H9 (cell line): Measurements from ENCODE around the gene KIF27. TPM values are rescaled to one million over a fixed set of nuclear protein-coding genes. Genes with fewer than 3 reads are reported as not detected.

Experiments
- DNase-seq: peaks from one replicate; pipeline ENCODE4 v3.0.0-alpha.2; 2017
- H2AFZ ChIP-seq: one replicate; pipeline ENCODE4 v1.6.1; 2013; ENCODE audit warnings: mild to moderate bottlenecking, low read length, control low read depth, moderate library complexity
- H2AK5ac ChIP-seq: 2 replicates; pipeline ENCODE4 v1.6.1; 2013; ENCODE audit warnings: low read length, control low read depth, mixed read lengths; ENCODE audit not compliant: insufficient read length
- H2BK120ac ChIP-seq: one replicate; pipeline ENCODE4 v1.6.1; 2013; ENCODE audit warnings: low read depth, mild to moderate bottlenecking, low read length, control low read depth, inconsistent platforms; ENCODE audit not compliant: poor library complexity, severe bottlenecking
- H2BK12ac ChIP-seq: 2 replicates; pipeline ENCODE4 v1.6.1; 2013; ENCODE audit warnings: low read length, control low read depth, mixed read lengths, low read depth; ENCODE audit not compliant: insufficient read length
- H2BK15ac ChIP-seq: 2 replicates; pipeline ENCODE4 v1.6.1; 2013; ENCODE audit warnings: low read depth, low read length, control low read depth
- H2BK20ac ChIP-seq: one replicate; pipeline ENCODE4 v1.6.1; 2013; ENCODE audit warnings: low read depth, mild to moderate bottlenecking, low read length, control low read depth, inconsistent platforms; ENCODE audit not compliant: poor library complexity, severe bottlenecking
- H2BK5ac ChIP-seq: 2 replicates; pipeline ENCODE4 v1.6.1; 2013; ENCODE audit warnings: low read length, control low read depth, mixed read lengths; ENCODE audit not compliant: insufficient read length
- H3K14ac ChIP-seq: 2 replicates; pipeline ENCODE4 v1.6.1; 2013; ENCODE audit warnings: low read length, control low read depth; ENCODE audit not compliant: insufficient read depth
- H3K18ac ChIP-seq: 2 replicates; pipeline ENCODE4 v1.6.1; 2013; ENCODE audit warnings: low read depth, mild to moderate bottlenecking, mixed read lengths, low read length, control low read depth; ENCODE audit not compliant: insufficient read length
- H3K23ac ChIP-seq: 2 replicates; pipeline ENCODE4 v1.6.1; 2013; ENCODE audit warnings: low read length, control low read depth, mixed read lengths, low read depth; ENCODE audit not compliant: insufficient read length
- H3K23me2 ChIP-seq: 2 replicates; pipeline ENCODE4 v1.6.1; 2013; ENCODE audit warnings: low read depth, mild to moderate bottlenecking, mixed read lengths, low read length, control low read depth; ENCODE audit not compliant: insufficient read length, poor library complexity, severe bottlenecking
- H3K27ac ChIP-seq: 2 replicates; pipeline ENCODE4 v1.5.1; 2013; ENCODE audit warnings: low read length, control low read depth, mixed read lengths, low read depth; ENCODE audit not compliant: insufficient read length
- H3K27me3 ChIP-seq: 2 replicates; pipeline ENCODE4 v1.6.1; 2013; ENCODE audit warnings: low read length, control low read depth, inconsistent platforms; ENCODE audit not compliant: insufficient read depth
- H3K4ac ChIP-seq: 2 replicates; pipeline ENCODE4 v1.6.1; 2013; ENCODE audit warnings: low read depth, mild to moderate bottlenecking, control low read depth, inconsistent platforms, low read length, moderate library complexity
- H3K4me1 ChIP-seq: 2 replicates; pipeline ENCODE4 v1.6.1; 2013; ENCODE audit warnings: low read length, control low read depth, inconsistent platforms; ENCODE audit not compliant: insufficient read depth
- H3K4me2 ChIP-seq: 2 replicates; pipeline ENCODE4 v1.6.1; 2013; ENCODE audit warnings: low read length, control low read depth, mixed read lengths; ENCODE audit not compliant: insufficient read length, insufficient read depth
- H3K56ac ChIP-seq: 2 replicates; pipeline ENCODE4 v1.6.1; 2013; ENCODE audit warnings: low read depth, mild to moderate bottlenecking, mixed read lengths, low read length, control low read depth; ENCODE audit not compliant: insufficient read length
- H3K79me1 ChIP-seq: 2 replicates; pipeline ENCODE4 v1.6.1; 2013; ENCODE audit warnings: low read depth, mild to moderate bottlenecking, moderate library complexity, low read length, control low read depth, inconsistent platforms; ENCODE audit not compliant: insufficient read depth, poor library complexity, severe bottlenecking
- H3K79me2 ChIP-seq: 2 replicates; pipeline ENCODE4 v1.6.1; 2013; ENCODE audit warnings: low read length, control low read depth, inconsistent platforms; ENCODE audit not compliant: insufficient read depth
- H3K9ac ChIP-seq: 2 replicates; pipeline ENCODE4 v1.6.1; 2013; ENCODE audit warnings: low read length, control low read depth, mixed read lengths; ENCODE audit not compliant: insufficient read length; ENCODE audit errors: extremely low read depth
- H3K9me3 ChIP-seq: one replicate; pipeline ENCODE4 v1.6.1; 2013; ENCODE audit warnings: low read depth, low read length, inconsistent platforms; ENCODE audit not compliant: control insufficient read depth
- H3T11ph ChIP-seq: one replicate; pipeline ENCODE4 v1.6.1; 2013; ENCODE audit warnings: mild to moderate bottlenecking, low read length, control low read depth, inconsistent platforms
- H4K20me1 ChIP-seq: one replicate; pipeline ENCODE4 v1.6.1; 2013; ENCODE audit not compliant: control insufficient read depth, insufficient read length, insufficient read depth
- H4K5ac ChIP-seq: 2 replicates; pipeline ENCODE4 v1.6.1; 2013; ENCODE audit warnings: low read depth, mild to moderate bottlenecking, mixed read lengths, low read length, control low read depth; ENCODE audit not compliant: insufficient read length
- H4K8ac ChIP-seq: replicated peaks from 2 replicates; pipeline ENCODE4 v1.6.1; 2013; ENCODE audit warnings: low read length, control low read depth, mixed read lengths, low read depth; ENCODE audit not compliant: insufficient read length
- H4K91ac ChIP-seq: 2 replicates; pipeline ENCODE4 v1.6.1; 2013; ENCODE audit warnings: low read depth, mild to moderate bottlenecking, moderate library complexity, mixed read lengths, low read length, control low read depth; ENCODE audit not compliant: insufficient read length
- H3K27ac Mint-ChIP-seq, 3 experiments: 2 replicates in 2 of 3; 3 replicates in 1 of 3; pipeline ENCODE4 v1.8.0; 2020 to 2021; ENCODE audit warnings: mixed read lengths in 3 of 3, mild to moderate bottlenecking in 1 of 3, moderate library complexity in 1 of 3
- H3K27me3 Mint-ChIP-seq: 2 replicates; pipeline ENCODE4 v1.8.0; 2021; ENCODE audit warnings: low read depth, mild to moderate bottlenecking, moderate library complexity, mixed read lengths
- H3K36me3 Mint-ChIP-seq, 3 experiments: 2 replicates in 2 of 3; 3 replicates in 1 of 3; pipeline ENCODE4 v1.8.0; 2020 to 2021; ENCODE audit warnings: low read depth in 3 of 3, mixed read lengths in 3 of 3; ENCODE audit not compliant: insufficient read depth in 1 of 3
- H3K4me1 Mint-ChIP-seq, 2 experiments: 2 replicates each; pipeline ENCODE4 v1.8.0; 2020; ENCODE audit warnings: mixed read lengths in 2 of 2
- H3K4me3 Mint-ChIP-seq, 2 experiments: 2 replicates in 1 of 2; 3 replicates in 1 of 2; pipeline ENCODE4 v1.8.0; 2020 to 2021; ENCODE audit warnings: mild to moderate bottlenecking in 2 of 2, mixed read lengths in 2 of 2, moderate library complexity in 1 of 2
- H3K9me3 Mint-ChIP-seq, 2 experiments: 2 replicates in 1 of 2; 3 replicates in 1 of 2; pipeline ENCODE4 v1.8.0; 2020; ENCODE audit warnings: mild to moderate bottlenecking in 2 of 2, mixed read lengths in 2 of 2, moderate library complexity in 1 of 2
- WGBS: extraction: QIAGEN DNeasy Blood & Tissue Kit; methylation state at CpG from one replicate; pipeline ENCODE4 v1.1.7; 2013; ENCODE audit warnings: missing lambda C conversion rate, low lambda C conversion rate, mixed read lengths; ENCODE audit not compliant: insufficient read length; ENCODE audit errors: extremely low coverage; 5-methylcytosine and 5-hydroxymethylcytosine counted together
- total RNA-seq: library from RNA; stranded (reverse); gene quantifications from 2 replicates; pipeline ENCODE4 v1.2.1, GENCODE V29; 2021
- TF ChIP-seq, protein P1 (sequence below): fragments of 200-600 bp; sonication (generic); conservative IDR thresholded peaks from 3 replicates; pipeline ENCODE4 v1.8.0; 2021; ENCODE audit warnings: antibody characterized with exemption, mild to moderate bottlenecking

Gene KIF27
- total RNA-seq, 1 experiment from 2014 or later: 2.9 TPM

- Histone ChIP-seq H2BK120ac (no peak overlapping the region), H3K18ac (no peak overlapping the region), H3K23ac (no peak overlapping the region), H3K27me3 (no peaks in the 10 kb centered on the region), H3K23me2 (no peaks in the 10 kb centered on the region), H3K56ac (no peak overlapping the region), H2AK5ac (no peak overlapping the region), H2BK12ac (no peak overlapping the region), H4K91ac (no peak overlapping the region), H2BK20ac (no peak overlapping the region), H3K79me1 (peaks cover 3% of the 10 kb centered on the region), H4K8ac (no peak overlapping the region), H4K20me1 (no peaks in the 10 kb centered on the region), H3K4me2 (no peak overlapping the region), H4K5ac (no peak overlapping the region), H3K4ac (no peak overlapping the region), H3K79me2 (no peaks in the 10 kb centered on the region), H2AFZ (no peak overlapping the region), H3K27ac (no peak overlapping the region), H2BK15ac (no peak overlapping the region), H3T11ph (no peak overlapping the region), H3K9me3 (no peaks in the 10 kb centered on the region), H2BK5ac (no peak overlapping the region), H3K4me1 (no peaks in the 10 kb centered on the region), H3K9ac (no peak overlapping the region), H3K14ac (no peak overlapping the region)
- H3K4me3 Mint-ChIP-seq: no peak overlapping the region
- no peaks in the 10 kb centered on the region for H3K9me3 Mint-ChIP-seq
- TF ChIP-seq, protein P1, sequence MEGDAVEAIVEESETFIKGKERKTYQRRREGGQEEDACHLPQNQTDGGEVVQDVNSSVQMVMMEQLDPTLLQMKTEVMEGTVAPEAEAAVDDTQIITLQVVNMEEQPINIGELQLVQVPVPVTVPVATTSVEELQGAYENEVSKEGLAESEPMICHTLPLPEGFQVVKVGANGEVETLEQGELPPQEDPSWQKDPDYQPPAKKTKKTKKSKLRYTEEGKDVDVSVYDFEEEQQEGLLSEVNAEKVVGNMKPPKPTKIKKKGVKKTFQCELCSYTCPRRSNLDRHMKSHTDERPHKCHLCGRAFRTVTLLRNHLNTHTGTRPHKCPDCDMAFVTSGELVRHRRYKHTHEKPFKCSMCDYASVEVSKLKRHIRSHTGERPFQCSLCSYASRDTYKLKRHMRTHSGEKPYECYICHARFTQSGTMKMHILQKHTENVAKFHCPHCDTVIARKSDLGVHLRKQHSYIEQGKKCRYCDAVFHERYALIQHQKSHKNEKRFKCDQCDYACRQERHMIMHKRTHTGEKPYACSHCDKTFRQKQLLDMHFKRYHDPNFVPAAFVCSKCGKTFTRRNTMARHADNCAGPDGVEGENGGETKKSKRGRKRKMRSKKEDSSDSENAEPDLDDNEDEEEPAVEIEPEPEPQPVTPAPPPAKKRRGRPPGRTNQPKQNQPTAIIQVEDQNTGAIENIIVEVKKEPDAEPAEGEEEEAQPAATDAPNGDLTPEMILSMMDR: no peak
- no peak for DNase-seq
- H3K36me3 Mint-ChIP-seq: peaks cover 60 to 83% (median 78%) of the 10 kb centered on the region in 3 experiments
- peaks cover 5% of the 10 kb centered on the region for H3K27me3 Mint-ChIP-seq
- peak overlapping the region in 1 of 3 experiments; percentile 89; a peak in 3 of 7 replicates for H3K27ac Mint-ChIP-seq
- peaks cover under 1 to 4% of the 10 kb centered on the region in 2 experiments; a peak in 1 of 4 replicates for H3K4me1 Mint-ChIP-seq
- WGBS: 100% methylated on average over 2 of the region's 3 CpGs
Observed at GRCh38 chr9:83969602-83970001, 48.4 kb upstream of the KIF27 start.
